Measurements from ENCODE around the gene SLC27A3. TPM values are rescaled to one million over a fixed set of nuclear protein-coding genes. Genes with fewer than 3 reads are reported as not detected.

Gene SLC27A3
- total RNA-seq, 4 donors from 2014 or later: 18.3 to 72.3 (median 39.6) TPM

DNA sequence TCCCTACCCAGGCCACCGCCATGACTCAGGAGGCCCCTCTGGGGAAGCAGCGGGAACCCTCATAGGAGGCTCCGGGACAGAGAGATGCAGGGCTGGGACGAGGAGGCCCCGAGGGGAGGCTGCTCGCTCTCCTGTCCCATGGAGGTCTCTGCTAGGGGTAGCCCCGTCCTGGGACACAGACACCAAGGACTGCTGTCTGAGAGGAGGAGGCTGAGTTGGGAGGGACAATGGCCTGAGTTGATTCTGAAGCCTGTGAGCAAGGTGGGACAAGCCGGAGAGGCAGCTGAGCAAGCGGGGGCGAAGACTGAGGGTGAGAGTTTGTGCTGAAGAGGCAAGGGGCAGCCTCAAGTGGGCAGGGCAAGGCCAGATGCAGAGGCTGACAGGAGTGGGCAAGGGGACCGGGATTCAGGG lies 17.4 kb downstream of the SLC27A3 start:
- 85% methylated on average over 11 of the region's 11 CpGs for WGBS
- peaks cover 27% of the 10 kb centered on the region for H3K4me1 ChIP-seq
- no peaks in the 10 kb centered on the region for H3K27me3 ChIP-seq
- H3K9me3 ChIP-seq: no peaks in the 10 kb centered on the region
- H3K36me3 ChIP-seq: no peaks in the 10 kb centered on the region
- no peak overlapping the region for H3K27ac ChIP-seq
- no peak overlapping the region for H3K4me3 ChIP-seq
- peak in 1 of 2 donors; percentile 61 for DNase-seq (ENCODE audit: low spot score in 2 of 2)
- TF ChIP-seq POLR2A (IDR thresholded peaks at IDR 0.05) (no peak), EP300 (IDR thresholded peaks at IDR 0.05) (no peak), POLR2AphosphoS5 (IDR thresholded peaks at IDR 0.05) (no peak)
- TF ChIP-seq, protein P1, sequence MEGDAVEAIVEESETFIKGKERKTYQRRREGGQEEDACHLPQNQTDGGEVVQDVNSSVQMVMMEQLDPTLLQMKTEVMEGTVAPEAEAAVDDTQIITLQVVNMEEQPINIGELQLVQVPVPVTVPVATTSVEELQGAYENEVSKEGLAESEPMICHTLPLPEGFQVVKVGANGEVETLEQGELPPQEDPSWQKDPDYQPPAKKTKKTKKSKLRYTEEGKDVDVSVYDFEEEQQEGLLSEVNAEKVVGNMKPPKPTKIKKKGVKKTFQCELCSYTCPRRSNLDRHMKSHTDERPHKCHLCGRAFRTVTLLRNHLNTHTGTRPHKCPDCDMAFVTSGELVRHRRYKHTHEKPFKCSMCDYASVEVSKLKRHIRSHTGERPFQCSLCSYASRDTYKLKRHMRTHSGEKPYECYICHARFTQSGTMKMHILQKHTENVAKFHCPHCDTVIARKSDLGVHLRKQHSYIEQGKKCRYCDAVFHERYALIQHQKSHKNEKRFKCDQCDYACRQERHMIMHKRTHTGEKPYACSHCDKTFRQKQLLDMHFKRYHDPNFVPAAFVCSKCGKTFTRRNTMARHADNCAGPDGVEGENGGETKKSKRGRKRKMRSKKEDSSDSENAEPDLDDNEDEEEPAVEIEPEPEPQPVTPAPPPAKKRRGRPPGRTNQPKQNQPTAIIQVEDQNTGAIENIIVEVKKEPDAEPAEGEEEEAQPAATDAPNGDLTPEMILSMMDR (IDR thresholded peaks at IDR 0.05): no peak

DNA sequence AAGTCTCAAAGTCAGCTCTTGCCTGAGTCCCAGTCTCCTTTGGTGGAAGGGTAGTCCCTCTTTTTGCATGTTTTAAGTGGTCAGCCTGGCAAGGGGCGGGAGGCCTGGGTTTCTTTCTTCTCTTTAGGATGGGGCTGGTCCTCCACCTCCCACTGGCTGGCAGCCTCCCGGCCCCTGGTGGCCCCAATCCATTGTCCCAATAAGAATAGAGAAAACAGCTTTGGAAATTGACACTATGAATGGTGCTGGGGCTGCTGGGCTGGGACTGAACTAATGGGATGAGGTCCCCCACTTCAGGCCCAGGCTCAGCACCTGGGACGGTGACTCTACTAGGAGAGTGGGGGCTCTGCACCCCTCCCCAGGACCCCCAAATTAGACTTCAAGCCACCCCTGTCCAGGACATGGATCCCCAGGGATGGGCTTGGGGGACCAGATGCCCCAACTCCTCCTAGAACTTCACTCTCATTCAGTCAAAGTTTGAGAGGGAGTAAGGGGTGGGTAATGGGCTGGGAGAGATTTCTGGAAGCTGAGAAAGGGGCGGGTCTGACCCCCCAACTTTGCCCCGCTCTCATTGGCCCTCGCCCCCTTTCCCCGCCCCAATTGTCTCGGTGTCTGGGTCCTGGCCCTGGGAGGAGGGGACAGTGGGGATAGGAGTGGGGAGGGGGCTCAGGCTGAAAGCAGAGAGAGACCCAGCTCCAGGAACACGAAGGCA lies 18.2 kb downstream of the SLC27A3 start:
- Histone ChIP-seq H3K27ac (no peak overlapping the region), H3K36me3 (no peaks in the 10 kb centered on the region), H3K4me3 (no peak overlapping the region), H3K9me3 (no peaks in the 10 kb centered on the region), H3K27me3 (no peaks in the 10 kb centered on the region), H3K4me1 (peaks cover 27% of the 10 kb centered on the region)
- TF ChIP-seq POLR2AphosphoS5 (IDR thresholded peaks at IDR 0.05) (no peak), EP300 (IDR thresholded peaks at IDR 0.05) (no peak), POLR2A (IDR thresholded peaks at IDR 0.05) (no peak)
- TF ChIP-seq, protein P1 (IDR thresholded peaks at IDR 0.05): no peak
- WGBS: 84% methylated on average over 9 of the region's 9 CpGs
- peak in 1 of 2 donors; percentile 58 for DNase-seq (ENCODE audit: low spot score in 2 of 2)

DNA sequence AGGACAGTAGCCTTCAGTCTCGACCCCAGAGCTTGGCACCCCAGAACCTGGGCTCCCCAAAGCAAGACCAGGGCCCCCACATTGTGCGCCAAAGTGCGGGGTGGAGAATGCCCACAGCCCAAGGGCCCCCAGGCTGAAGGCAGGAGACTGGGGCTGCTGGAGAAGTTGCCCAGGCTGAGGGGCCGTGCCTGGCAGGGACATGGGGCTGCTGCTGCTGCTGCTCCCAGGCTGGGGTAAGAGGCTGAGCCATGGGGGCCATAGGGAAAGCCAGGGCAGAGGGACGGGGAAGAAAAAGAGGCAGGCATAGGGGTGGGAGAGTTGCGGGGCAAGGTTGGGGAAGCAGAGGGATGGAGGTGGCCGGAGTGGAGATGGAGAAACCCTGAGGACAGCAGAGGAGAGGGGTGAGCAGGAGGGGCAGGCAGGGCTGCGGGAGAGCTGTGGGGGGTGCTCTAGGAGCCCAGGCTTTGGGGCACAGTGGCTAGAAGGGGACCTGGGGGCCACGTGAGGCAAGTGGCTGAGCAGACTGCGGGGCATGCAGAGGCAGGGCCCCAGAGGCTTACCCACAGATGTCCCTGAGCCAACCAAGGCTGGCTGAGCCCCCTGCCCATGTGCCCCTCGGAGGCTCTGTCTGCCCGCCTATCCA lies 18.9 kb downstream of the SLC27A3 start:
- H3K9me3 ChIP-seq: no peaks in the 10 kb centered on the region
- H3K4me1 ChIP-seq: peaks cover 27% of the 10 kb centered on the region
- 78% methylated on average over 12 of the region's 12 CpGs for whole genome bisulfite sequencing
- H3K4me3 ChIP-seq: no peak overlapping the region
- TF ChIP-seq, protein P1 (IDR thresholded peaks at IDR 0.05): no peak
- no peak for TF ChIP-seq POLR2AphosphoS5 (IDR thresholded peaks at IDR 0.05)
- no peak for TF ChIP-seq POLR2A (IDR thresholded peaks at IDR 0.05)
- TF ChIP-seq EP300 (IDR thresholded peaks at IDR 0.05): no peak
- no peak overlapping the region for H3K27ac ChIP-seq
- H3K36me3 ChIP-seq: no peaks in the 10 kb centered on the region
- peak in 1 of 2 donors; percentile 64 for DNase-seq (ENCODE audit: low spot score in 2 of 2)
- H3K27me3 ChIP-seq: no peaks in the 10 kb centered on the region

DNA sequence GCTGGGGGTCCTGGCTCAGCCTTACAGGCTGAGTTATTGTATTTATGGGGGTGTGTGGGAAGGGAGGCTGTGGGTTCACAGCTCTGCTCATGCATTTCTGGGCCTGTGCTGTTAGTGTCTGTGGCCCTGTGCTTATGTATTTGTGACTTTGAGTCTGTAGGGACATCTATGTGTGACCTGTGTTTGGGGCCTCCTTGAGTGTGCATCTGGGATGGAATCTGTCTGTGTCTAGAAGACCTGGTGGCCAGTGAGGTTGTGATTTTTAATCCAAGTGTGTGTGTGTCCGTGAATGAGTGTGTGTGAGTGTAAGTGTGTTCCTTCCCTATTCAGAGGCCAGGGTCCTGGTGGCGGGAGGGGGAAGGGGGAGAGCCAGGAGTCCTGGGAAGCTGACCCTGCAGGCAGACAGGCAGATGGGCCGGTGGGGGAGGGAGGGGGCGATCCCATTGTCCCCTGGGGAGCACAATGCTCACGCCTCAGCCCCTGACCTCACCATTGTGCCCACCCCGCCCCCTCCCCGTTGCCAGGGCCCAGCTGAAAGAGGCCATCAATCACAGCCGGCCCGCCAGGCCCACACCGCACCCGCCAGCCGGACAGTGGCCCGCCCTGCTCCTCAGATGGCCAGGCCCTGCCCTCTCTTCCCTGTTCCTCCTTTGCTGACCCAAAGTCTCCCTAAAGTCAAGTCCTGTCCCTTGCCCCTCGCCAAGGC lies 19.6 kb downstream of the SLC27A3 start:
- H3K27me3 ChIP-seq: no peaks in the 10 kb centered on the region
- 68% methylated on average over 2 of the region's 14 CpGs for WGBS

More for the DNA sequence above, 19.6 kb downstream of the SLC27A3 start:
- peaks cover 22% of the 10 kb centered on the region for H3K4me1 ChIP-seq
- H3K4me3 ChIP-seq: no peak overlapping the region
- no peak overlapping the region for H3K27ac ChIP-seq
- DNase-seq (ENCODE audit: low spot score in 2 of 2): peak in 1 of 2 donors; percentile 63
- no peaks in the 10 kb centered on the region for H3K36me3 ChIP-seq
- H3K9me3 ChIP-seq: no peaks in the 10 kb centered on the region
- no peak for TF ChIP-seq EP300 (IDR thresholded peaks at IDR 0.05)
- TF ChIP-seq, protein P1 (IDR thresholded peaks at IDR 0.05): no peak
- TF ChIP-seq POLR2A (IDR thresholded peaks at IDR 0.05): no peak
- no peak for TF ChIP-seq POLR2AphosphoS5 (IDR thresholded peaks at IDR 0.05)

All from suprapubic skin (tissue), 4 donors.